SK-N-SH (cell line): ENCODE results near the gene PDE8A. TPM values are rescaled to one million over a fixed set of nuclear protein-coding genes. Genes with fewer than 3 reads are reported as not detected.
"Not testable (repeated sequence)": the region's sequence is repeated elsewhere in the genome, so short reads cannot be mapped to it uniquely, and the experiment has no call there.

Experiments
- CTCF ChIA-PET: fragments of 300-600, 350-600 bp; formaldehyde crosslinking; extraction: SDS; loops from one replicate; lab custom pipeline; 2021; lab: Yijun Ruan, JAX
- POLR2A ChIA-PET: fragments of 350-600 bp; sonication (Branson Sonifier 250); formaldehyde crosslinking; extraction: SDS; loops from one replicate; lab custom pipeline; 2020; ENCODE audit warnings: antibody characterized with exemption, inconsistent platforms; lab: Yijun Ruan, JAX
- DNase-seq: peaks from one replicate; pipeline ENCODE4 v3.0.0; 2012
- H2AFZ ChIP-seq: fragments of 200-600 bp; sonication (generic); 2 replicates; pipeline ENCODE4 v1.8.1; 2016; ENCODE audit warnings: antibody characterized with exemption, mild to moderate bottlenecking, low read depth
- H3F3A ChIP-seq: fragments of 200-600 bp; sonication (generic); replicated peaks from 2 replicates; pipeline ENCODE3; 2016; ENCODE audit warnings: antibody characterized with exemption, mild to moderate bottlenecking; ENCODE audit not compliant: insufficient read depth
- H3K27ac ChIP-seq, 2 experiments: fragments of 200-500 bp in 1 of 2; fragments of 200-600 bp in 1 of 2; sonication (Bioruptor generic) in 1 of 2; sonication (generic), shearing (Covaris generic) in 1 of 2; 2 replicates each; pipeline versions ENCODE4 v1.5.1 to v1.6.1; 2014 to 2016; ENCODE audit warnings: low read depth in 2 of 2, inconsistent platforms in 1 of 2, low read length in 1 of 2, mild to moderate bottlenecking in 1 of 2, mixed read lengths in 1 of 2
- H3K27me3 ChIP-seq: fragments of 200-600 bp; sonication (generic), shearing (Covaris generic); 2 replicates; pipeline ENCODE4 v1.6.1; 2016; ENCODE audit warnings: mixed run types; ENCODE audit not compliant: insufficient read depth
- H3K36me3 ChIP-seq, 2 experiments: fragments of 200-500 bp in 1 of 2; fragments of 200-600 bp in 1 of 2; sonication (Bioruptor generic) in 1 of 2; sonication (generic) in 1 of 2; replicated peaks in 1 of 2; 2 replicates each; pipeline versions ENCODE3 to v1.5.1; 2014 to 2016; ENCODE audit warnings: low read length in 1 of 2, mild to moderate bottlenecking in 1 of 2; ENCODE audit not compliant: insufficient read depth in 2 of 2, control insufficient read depth in 1 of 2
- H3K4me1 ChIP-seq, 2 experiments: fragments of 200-500 bp in 1 of 2; fragments of 200-600 bp in 1 of 2; sonication (Bioruptor generic) in 1 of 2; sonication (generic), shearing (Covaris generic) in 1 of 2; 2 replicates each; pipeline versions ENCODE4 v1.5.1 to v1.6.1; 2014 to 2016; ENCODE audit warnings: low read depth in 1 of 2, low read length in 1 of 2, mixed run types in 1 of 2; ENCODE audit not compliant: insufficient read depth in 2 of 2, control insufficient read depth in 1 of 2
- H3K4me2 ChIP-seq: fragments of 200-600 bp; sonication (generic), shearing (Covaris generic); 2 replicates; pipeline ENCODE4 v1.6.1; 2017; ENCODE audit warnings: mixed run types
- H3K4me3 ChIP-seq, 2 experiments: fragments of 200-500 bp in 1 of 2; fragments of 200-600 bp in 1 of 2; sonication (Bioruptor generic) in 1 of 2; sonication (generic), shearing (Covaris generic) in 1 of 2; 2 replicates each; pipeline versions ENCODE4 v1.5.1 to v1.8.1; 2014 to 2016; ENCODE audit warnings: low read depth in 2 of 2, inconsistent platforms in 1 of 2, low read length in 1 of 2, mild to moderate bottlenecking in 1 of 2, mixed read lengths in 1 of 2, moderate library complexity in 1 of 2
- H3K79me2 ChIP-seq: fragments of 200-600 bp; sonication (generic); 2 replicates; pipeline ENCODE4 v1.8.1; 2017; ENCODE audit warnings: mild to moderate bottlenecking; ENCODE audit not compliant: insufficient read depth
- H3K9ac ChIP-seq: fragments of 200-600 bp; sonication (generic); 2 replicates; pipeline ENCODE4 v1.6.1; 2017; ENCODE audit warnings: mixed run types
- H3K9me2 ChIP-seq: fragments of 200-600 bp; sonication (generic); 2 replicates; pipeline ENCODE4 v1.6.1; 2017; ENCODE audit warnings: mixed run types
- H3K9me3 ChIP-seq: fragments of 200-600 bp; sonication (generic); 2 replicates; pipeline ENCODE4 v1.6.1; 2017; ENCODE audit warnings: mixed run types, mild to moderate bottlenecking, moderate library complexity
- H4K20me1 ChIP-seq: fragments of 200-600 bp; sonication (generic); 2 replicates; pipeline ENCODE4 v1.6.1; 2017; ENCODE audit warnings: mild to moderate bottlenecking, mixed run types; ENCODE audit not compliant: insufficient read depth
- ELF1 ChIP-seq: IDR thresholded peaks from 2 replicates; pipeline ENCODE4 v1.4.0; 2012
- EZH2phosphoT487 ChIP-seq: fragments of 200-600 bp; sonication (generic); IDR thresholded peaks from 2 replicates; pipeline ENCODE4 v1.6.1; 2017; ENCODE audit warnings: low read depth, mixed run types, mild to moderate bottlenecking, antibody characterized with exemption, moderate library complexity, borderline replicate concordance
- FOXM1 ChIP-seq: IDR thresholded peaks from 2 replicates; pipeline ENCODE4 v1.4.0; 2012; ENCODE audit warnings: low read depth, mild to moderate bottlenecking
- NRF1 ChIP-seq: IDR thresholded peaks from 2 replicates; pipeline ENCODE4 v1.6.1; 2012; ENCODE audit warnings: low read depth, mild to moderate bottlenecking, low read length
- POLR2AphosphoS5 ChIP-seq: IDR thresholded peaks from 2 replicates; pipeline ENCODE4 v1.6.1; 2012; ENCODE audit warnings: low read depth, low read length
- RAD21 ChIP-seq: IDR thresholded peaks from 2 replicates; pipeline ENCODE4 v1.6.1; 2012; ENCODE audit warnings: mild to moderate bottlenecking, low read length
- SIN3A ChIP-seq: IDR thresholded peaks from 2 replicates; pipeline ENCODE4 v1.6.1; 2012; ENCODE audit warnings: low read depth, mild to moderate bottlenecking, low read length, moderate library complexity, borderline replicate concordance
- TCF12 ChIP-seq: IDR thresholded peaks from 2 replicates; pipeline ENCODE4 v1.4.0; 2012
- YY1 ChIP-seq: IDR thresholded peaks from 2 replicates; pipeline ENCODE4 v1.4.0; 2012; ENCODE audit warnings: low read depth, mild to moderate bottlenecking
- WGBS: methylation state at CpG from one replicate; pipeline ENCODE4 v1.1.6; 2017; ENCODE audit warnings: low lambda C conversion rate; 5-methylcytosine and 5-hydroxymethylcytosine counted together
- polyA plus RNA-seq, 3 experiments: library from polyadenylated mRNA; depleted of rRNA; stranded (reverse); fragments of >200 nt; gene quantifications; 2 replicates each; pipeline ENCODE4 v1.2.3, GENCODE V29; 2012
- small RNA-seq, 7 experiments: library from RNA; depleted of rRNA; stranded (forward); fragments of <200 nt; gene quantifications; one replicate each; pipeline ENCODE3, GENCODE V24; 2012

The PDE8A gene
- polyA plus RNA-seq, 1 of the 3 experiments (the other 2 are of a cell fraction), result 13.4 TPM

GRCh38 chr15:85179700-85180099, 198.0 kb downstream of the PDE8A start:
- Histone ChIP-seq H3K36me3 (no peaks in the 10 kb centered on the region), H3K4me3 (no peak overlapping the region), H3F3A (no peaks in the 10 kb centered on the region), H4K20me1 (no peaks in the 10 kb centered on the region), H3K27me3 (no peaks in the 10 kb centered on the region), H3K4me1 (peaks cover 3 to 6% of the 10 kb centered on the region in 2 experiments; a peak in 2 of 4 replicates), H3K27ac (no peak overlapping the region), H3K79me2 (no peaks in the 10 kb centered on the region), H3K9me3 (no peaks in the 10 kb centered on the region), H3K9ac (no peak overlapping the region), H3K4me2 (no peak overlapping the region), H2AFZ (no peak overlapping the region), H3K9me2 (no peaks in the 10 kb centered on the region)
- ChIA-PET CTCF (interaction anchor here (1.0 kb wide), 1 partner anchor 11 kb away, joined by 3 read pairs; no protein-coding TSS in a partner anchor), POLR2A (no interaction called here)
- WGBS, result 52% methylated on average over 3 of the region's 3 CpGs
- TF ChIP-seq SIN3A (no peak), EZH2phosphoT487 (no peak), FOXM1 (no peak), TCF12 (no peak), NRF1 (no peak), POLR2AphosphoS5 (no peak), YY1 (no peak), ELF1 (no peak), RAD21 (no peak)
- DNase-seq, result no peak

GRCh38 chr15:85185350-85185749, 203.7 kb downstream of the PDE8A start:
- H2AFZ ChIP-seq, CTCF ChIA-PET, H3K4me3 ChIP-seq, H3K27ac ChIP-seq, H3K9me2 ChIP-seq, H3K4me2 ChIP-seq, H3K36me3 ChIP-seq, H4K20me1 ChIP-seq, H3K79me2 ChIP-seq, H3K4me1 ChIP-seq, H3K9ac ChIP-seq, H3F3A ChIP-seq, H3K9me3 ChIP-seq, DNase-seq, POLR2A ChIA-PET, H3K27me3 ChIP-seq: not testable (repeated sequence)
- 78% methylated on average over 11 of the region's 11 CpGs for WGBS

- H3K36me3 ChIP-seq, H4K20me1 ChIP-seq, H3K9me3 ChIP-seq, CTCF ChIA-PET, H3K4me1 ChIP-seq, H3K9me2 ChIP-seq, H3K4me2 ChIP-seq, H2AFZ ChIP-seq, H3K4me3 ChIP-seq, H3F3A ChIP-seq, H3K9ac ChIP-seq, DNase-seq, POLR2A ChIA-PET, H3K27ac ChIP-seq, H3K27me3 ChIP-seq, H3K79me2 ChIP-seq: not testable (repeated sequence)
- 100% methylated on average over 1 of the region's 3 CpGs for WGBS
Measured at GRCh38 chr15:85188171-85188577, 206.5 kb downstream of the PDE8A start.

Small RNA genes within 50 kb of the gene (small RNA-seq; reads per million reads assigned to genes)
- 0 reads per million in 7 experiments for gene AC044860.2
- 0 reads per million in 7 experiments for gene RNU6-339P
- 0 reads per million in 7 experiments for gene RNU6-796P

Other genes starting within 250 kb of the PDE8A start
- gene ZNF592, start 233.3 kb upstream of the PDE8A start, polyA plus RNA-seq (2012; rRNA removed), result 8.0 and 8.7 TPM in 2 replicates
- gene ALPK3, start 164.5 kb upstream of the PDE8A start, polyA plus RNA-seq (2012; rRNA removed), result 0.16 TPM in 2 replicates
- gene SLC28A1, start 97.2 kb upstream of the PDE8A start, polyA plus RNA-seq (2012; rRNA removed), result not detected in 2 replicates